Occipital lobe (tissue), 2 donors: ENCODE data around the gene RGS6. TPM values are rescaled to one million over a fixed set of nuclear protein-coding genes. Genes with fewer than 3 reads are reported as not detected.

Experiments used
- DNase-seq: peaks from one replicate; lab custom pipeline; 2025; lab: John Stamatoyannopoulos, UW
- total RNA-seq: library from RNA; depleted of rRNA; stranded (reverse); fragments of >200 nt; gene quantifications from one replicate; pipeline ENCODE4 v1.2.3, GENCODE V29; 2014

RGS6 gene
- total RNA-seq, 1 donor from 2014 or later = 6.9 TPM

DNA sequence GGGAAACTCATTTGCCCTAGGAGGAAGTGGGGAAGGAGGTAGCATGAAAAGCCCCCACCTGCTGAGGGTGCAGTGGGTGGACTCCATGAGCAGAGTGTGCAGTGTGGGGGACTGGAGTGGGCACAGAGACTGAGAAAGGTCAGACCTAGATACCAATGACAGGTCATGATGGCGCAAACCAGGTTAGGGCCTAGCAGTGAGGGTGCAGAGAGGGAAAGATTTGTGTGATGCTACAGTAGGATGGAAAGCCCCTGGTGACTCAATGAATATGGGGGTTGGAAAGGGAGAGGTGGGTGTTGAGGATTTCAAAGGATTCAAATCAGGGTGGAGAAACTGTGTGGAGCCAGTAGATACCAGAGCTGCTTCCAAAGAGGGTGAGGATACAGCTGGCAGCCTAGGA, 642.5 kb downstream of the RGS6 start:
- no peak for DNase-seq

DNA sequence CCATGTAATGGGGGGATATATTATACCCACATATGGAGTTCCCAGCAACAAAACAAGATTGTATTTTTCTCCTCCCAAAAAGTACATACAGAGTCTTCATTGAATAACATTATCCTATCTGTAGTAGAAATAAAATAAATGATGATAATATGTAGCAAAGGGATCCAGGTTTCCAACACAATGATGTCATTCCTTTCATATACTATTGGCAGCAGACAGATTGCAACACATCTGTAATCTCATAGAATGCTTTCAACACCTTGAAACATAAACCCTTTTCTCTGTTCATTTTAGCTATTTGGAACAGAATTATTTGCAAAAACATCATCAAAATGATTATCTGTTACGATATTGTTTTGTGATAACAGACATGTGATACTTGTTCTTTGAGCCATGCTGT, 644.0 kb downstream of the RGS6 start:
- DNase-seq = no peak

DNA sequence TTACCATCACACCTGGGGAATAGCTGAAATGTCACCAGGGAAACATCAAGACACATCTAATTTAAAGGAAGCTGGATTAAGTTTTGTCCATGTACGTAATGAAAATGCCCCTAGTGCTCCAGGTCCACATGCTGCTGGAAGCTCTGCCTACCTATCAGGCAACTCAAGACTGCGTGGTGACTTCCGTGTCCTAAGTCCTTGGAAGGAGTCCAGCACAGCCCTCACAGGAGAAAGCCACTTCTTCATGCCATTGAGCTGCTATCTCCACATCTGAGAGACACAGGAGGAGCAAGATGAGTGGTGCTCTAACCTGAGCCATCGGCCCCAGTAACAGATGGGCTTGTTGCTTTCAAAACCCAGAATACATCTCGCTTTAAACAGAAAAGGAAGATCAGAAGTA, 645.3 kb downstream of the RGS6 start:
- no peak for DNase-seq

DNA sequence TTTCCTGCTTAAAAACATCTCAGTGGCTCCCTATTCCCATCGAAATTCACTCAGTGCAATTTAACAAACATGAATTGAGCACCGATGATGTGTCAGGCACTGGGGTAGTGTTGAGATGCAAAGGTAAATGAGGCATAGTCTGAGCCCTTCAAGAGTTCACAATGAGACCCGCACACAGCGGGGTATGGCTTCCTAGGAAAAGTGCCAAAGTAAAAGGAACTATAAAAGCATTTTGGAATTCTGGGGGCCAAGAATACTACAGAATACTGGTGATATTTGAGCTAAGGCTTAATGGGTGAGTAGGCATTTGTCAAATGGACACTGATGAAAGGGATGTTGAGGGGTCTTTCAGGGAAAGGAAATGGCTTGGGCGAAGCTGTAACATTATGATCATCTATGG, 646.3 kb downstream of the RGS6 start:
- no peak for DNase-seq

DNA sequence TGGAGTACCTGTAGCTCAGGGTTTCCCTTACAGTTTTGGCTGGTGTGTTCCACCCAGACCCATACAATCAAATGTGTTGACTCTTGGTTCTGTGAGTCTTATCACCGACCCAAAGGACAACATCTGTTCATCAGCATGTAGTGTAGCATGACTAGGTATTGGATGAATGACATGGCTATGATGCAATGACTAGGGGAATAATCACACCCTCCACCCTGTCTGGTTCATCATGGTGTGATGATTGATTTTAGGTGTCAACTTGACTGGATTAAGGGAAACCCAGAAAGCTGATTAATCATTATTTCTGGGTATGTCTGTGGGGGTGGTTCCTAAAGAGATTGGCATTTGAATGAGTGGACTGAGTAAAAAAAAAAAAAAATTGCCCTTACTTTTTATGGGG, 650.4 kb downstream of the RGS6 start:
- DNase-seq = no peak

DNA sequence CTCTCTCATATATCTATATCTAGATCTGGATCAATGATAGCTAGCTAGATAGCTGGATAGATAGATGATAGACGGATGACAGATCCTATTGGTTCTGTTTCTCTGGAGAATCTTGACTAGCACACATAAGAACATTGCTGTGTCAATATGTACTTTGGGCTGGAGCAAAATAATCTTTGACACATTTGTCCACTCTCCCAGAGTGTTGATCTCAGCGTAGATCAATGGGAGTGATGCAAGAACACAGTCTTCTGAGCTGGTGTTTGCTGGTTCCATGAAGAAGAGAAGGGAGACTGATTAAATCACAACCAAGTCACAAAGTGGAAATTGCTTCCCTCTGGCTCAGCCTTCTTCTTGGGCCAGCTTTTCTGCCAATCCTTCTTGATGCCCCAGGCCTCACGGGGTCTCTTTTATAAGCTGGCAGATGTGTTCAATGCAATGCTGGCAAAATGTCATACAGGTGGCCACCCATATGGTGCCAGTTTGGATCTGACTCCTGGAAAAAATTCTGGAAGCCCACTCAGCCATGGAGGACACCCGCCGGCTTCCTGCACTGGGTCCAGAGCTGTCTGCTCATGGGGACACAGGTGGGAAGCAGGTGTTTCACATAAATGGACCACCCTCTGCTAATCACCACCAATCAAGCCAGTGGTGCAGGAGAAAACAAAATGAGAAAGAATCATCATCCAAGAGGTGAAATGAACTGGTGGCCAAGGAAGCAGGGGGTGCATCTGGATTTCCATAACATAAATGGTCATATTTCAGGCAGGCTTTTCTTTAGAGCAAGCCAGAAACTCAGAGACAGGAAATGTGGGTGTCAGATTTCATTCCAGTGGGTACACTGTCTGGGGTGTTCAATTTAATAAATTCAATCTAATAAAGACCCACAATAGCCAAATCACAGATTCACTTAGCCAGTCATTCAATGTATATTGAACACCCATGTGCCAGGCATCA, 651.4 kb downstream of the RGS6 start:
- DNase-seq = no peak

DNA sequence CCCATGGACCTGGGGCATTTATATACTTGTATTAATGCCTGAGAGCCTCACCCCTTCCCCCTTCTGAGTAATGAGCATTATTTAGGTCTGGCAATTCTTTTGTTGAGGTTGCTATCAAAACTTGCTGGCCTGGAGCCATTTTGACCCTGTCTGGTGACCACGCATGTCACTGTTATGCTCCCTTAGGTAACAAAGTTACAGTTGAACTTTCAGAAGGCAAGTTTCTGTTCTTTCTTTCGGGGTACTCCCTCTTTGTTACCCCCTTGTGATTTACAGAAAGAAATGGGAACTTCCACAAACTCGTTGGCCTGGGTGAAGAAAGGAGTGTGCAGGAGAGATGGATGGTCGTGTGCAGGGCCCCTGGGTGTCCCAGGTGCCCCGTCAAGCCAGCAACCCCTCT, 656.3 kb downstream of the RGS6 start:
- no peak for DNase-seq

DNA sequence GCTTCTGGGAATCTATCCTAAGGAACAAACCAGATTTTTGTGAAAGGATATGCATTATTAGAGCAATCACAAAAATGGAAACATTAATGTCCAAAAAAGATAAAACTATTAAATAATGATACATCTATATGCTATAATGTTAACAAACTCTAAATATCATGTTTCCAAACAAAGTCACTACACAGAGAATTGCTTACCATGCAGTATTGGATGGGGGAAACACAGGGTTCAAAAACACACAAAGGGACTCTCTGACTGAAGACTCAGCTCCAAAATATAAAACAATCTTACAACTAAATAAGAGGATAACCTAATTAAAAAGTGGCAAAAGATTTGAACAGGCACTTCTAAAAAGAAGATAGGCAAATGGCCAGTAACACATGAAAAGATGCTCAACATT, 657.4 kb downstream of the RGS6 start:
- DNase-seq = no peak

DNA sequence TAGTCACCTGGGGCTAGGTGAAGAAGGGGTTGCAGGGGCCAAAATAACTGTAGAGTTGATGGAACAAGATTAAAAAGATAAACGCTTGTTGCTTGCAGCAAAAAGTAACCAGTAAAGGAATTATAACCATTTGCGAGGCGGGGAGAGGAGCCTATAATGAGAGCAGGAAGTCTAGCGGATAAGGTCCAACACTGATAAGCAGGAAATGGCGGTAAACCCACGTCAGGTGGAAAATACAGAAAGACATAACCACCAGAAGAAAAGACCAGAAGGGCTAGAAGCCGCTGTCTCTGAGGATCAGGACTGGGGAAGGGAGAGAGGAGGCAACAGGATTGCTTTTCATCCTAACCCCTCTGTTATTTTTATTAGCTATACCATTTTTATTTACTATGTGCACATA, 658.3 kb downstream of the RGS6 start:
- no peak for DNase-seq

DNA sequence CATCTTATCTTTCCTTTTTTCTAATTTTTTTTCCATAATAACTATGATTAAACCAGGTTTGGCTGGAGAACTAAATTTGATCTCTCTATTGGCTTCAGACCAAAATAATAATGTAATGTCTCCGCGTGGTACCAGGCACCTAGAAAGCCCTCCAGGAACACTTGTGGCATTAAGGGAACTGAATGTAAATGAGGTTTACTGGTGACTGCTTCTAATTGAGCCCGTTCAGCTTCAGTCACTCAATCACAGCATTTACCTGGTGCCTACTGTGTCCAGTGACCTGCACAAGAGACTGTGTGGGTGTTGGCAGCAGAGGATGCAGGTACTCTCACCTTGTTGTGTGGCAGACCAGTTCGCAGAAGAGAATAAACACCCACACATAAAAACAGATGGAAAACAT, 659.2 kb downstream of the RGS6 start:
- no peak for DNase-seq

DNA sequence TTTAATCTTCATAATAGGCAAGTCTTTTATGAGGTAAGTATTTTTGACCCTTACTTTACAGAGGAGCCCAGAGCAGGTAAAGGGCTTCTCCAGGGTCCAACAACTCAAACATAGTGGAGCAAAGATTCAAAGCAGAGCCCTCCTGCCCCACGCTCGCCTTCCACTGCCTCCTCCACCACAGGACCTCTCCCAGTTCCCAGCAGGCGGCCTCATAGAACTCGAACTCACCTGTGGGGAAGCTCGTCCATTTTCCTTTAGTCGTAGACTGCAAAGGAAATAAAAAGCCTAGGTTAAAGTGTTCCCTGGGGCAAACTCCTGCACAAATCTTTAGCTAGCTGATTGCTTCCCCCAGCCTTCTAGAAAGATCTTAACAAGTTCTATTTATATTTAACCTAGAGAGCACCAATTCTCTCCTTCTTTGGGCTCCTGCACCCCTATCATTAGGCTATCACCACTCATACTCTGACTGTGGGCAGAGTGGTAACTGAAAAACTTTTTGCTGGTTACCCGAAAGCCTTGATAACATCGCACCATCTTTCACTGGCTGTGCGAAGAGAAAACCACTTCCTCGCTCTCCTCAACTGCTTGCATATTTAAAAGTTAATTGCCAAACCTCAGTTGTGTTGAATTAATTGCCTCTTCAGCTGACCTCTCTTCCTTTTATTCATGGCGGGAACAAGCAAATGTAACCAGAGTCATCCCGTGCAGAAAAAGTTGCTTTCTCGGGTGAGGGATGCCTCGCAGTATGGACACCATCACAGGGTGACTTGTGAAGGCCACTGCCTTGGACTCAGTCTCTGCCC, 662.1 kb downstream of the RGS6 start:
- no peak for DNase-seq

DNA sequence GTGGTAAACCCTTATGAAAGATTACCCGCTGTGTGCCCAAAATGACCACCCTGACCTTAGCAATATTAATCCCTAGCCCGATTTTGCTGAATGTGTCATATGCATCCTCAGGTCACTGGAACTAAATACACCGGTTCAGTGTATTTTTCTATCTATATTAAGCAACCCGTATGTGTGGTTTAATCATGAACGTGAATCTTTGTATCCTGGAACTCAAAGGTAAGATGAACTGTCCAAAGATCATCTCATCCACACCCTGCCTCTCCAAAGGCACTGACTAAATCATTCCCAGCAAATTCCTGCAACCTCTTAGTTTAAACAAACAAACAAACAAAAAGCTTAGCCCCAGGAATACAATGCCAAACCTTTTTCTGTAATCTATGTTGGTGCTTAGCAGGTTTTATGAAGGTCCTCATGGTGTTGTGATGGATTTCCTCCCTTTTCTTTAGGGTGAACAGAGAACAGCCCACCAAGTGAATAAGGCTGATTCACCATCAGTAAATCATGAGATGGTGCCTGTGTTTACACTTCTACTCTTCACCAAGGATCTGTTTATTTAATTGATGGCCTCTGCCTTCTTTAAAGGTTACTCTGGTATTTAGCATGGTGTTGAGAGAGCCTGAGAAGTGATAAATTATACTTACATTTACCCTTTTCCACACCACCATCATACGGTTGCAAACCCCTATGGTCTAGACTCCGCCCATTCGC, 663.1 kb downstream of the RGS6 start:
- DNase-seq = no peak

DNA sequence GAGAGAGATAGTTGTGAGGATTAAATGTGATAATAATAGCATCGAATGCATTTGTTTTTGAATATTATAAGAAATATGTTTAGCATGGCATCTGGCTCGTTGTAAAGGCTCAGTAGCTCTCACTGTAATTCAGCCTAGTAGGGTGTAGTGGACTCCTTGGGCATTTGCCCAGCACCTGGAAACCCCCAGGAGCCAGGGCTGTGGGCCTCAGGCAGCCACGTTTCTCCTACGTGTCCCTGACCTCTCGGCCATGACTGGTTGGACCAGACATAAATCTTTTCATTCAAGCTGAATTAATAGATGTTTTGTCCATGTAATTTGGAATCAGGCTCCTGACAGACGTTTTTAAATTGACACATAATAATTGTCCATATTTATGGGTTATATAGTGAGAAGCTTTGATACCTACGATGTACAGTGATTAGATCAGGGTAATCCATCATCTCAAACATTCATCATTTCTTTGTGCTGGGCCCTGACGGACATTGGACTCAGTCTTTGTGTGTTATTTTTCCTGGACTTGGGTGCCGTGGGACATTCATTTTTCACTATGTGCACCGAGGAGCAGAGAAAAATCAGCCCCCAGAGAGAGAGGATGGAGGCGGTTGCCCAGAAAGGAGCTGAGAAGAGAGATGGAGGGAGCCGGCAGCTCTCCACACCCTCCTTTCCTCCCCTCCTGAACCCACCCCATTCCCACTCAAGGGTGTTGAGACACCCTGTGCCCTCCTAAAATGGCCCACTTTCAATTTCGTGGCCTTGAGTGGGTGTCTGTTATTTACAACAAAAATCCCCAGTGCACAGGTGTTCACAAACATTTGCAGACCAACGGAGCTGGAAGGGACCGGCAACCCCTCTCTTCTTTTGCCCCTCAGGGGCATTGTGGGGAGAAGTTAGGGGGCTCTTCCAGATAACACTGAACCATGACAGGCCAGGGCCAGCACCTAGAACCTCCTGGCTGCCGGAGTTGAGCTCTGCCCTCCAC, 665.3 kb downstream of the RGS6 start:
- no peak for DNase-seq

DNA sequence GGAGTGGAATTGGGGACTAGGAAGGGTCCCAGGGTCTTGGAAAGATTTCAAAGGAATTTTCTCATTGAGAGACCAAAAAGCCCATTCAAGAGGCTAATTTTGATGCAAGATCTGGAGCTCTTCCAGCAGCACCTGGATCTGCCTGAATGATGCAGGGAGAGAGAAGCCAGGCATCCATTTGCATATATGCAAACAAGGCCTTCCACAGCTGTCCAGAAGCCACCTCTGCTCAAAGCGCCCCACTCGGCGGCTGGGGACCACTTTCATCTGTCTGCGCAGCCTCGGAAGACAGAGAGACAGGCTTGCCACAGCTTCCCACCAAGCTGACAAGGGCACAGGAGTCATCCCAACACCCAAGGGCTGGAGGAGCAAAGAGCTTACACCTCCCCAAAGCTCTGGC, 666.1 kb downstream of the RGS6 start:
- no peak for DNase-seq

DNA sequence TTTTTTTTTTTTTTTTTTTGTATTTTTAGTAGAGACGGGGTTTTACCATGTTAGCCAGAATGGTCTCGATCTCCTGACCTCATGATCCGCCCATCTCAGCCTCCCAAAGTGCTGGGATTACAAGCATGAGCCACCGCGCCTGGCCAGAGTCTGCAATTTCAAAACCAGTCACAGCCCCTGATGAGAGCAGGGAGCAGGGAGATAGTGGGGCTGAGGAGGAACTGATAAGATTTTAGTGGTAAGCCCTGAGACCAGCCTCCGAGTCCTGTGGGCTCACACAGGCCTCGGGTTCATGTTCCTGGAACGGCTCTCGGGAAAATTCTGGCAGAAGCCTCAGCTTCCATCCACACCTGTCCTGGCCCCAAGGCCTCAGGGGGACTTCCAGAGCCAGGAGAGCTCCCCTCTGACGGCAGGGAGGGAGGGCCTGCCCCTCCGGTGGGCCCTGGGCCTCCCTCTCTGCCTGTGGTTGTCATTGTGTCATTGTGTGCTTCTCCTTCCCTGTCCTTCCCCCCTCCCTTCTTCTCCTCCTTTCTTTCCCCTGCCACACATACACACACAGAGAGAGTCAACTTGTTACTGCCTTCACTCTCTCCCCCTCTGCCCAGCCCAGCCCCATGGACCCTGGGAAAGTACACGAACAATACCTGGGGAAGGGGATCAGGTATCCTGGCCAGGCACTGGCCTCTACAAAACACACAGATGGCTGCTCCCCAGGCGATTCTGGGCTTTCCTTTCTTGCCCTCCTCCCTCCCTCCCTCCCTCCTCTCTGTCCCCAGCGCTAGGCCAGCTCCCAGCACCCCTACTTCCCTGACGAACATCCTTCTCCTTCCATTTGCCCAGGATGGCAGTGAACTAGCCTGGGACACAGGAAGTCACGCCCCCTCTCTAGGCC, 667.6 kb downstream of the RGS6 start:
- DNase-seq = no peak

DNA sequence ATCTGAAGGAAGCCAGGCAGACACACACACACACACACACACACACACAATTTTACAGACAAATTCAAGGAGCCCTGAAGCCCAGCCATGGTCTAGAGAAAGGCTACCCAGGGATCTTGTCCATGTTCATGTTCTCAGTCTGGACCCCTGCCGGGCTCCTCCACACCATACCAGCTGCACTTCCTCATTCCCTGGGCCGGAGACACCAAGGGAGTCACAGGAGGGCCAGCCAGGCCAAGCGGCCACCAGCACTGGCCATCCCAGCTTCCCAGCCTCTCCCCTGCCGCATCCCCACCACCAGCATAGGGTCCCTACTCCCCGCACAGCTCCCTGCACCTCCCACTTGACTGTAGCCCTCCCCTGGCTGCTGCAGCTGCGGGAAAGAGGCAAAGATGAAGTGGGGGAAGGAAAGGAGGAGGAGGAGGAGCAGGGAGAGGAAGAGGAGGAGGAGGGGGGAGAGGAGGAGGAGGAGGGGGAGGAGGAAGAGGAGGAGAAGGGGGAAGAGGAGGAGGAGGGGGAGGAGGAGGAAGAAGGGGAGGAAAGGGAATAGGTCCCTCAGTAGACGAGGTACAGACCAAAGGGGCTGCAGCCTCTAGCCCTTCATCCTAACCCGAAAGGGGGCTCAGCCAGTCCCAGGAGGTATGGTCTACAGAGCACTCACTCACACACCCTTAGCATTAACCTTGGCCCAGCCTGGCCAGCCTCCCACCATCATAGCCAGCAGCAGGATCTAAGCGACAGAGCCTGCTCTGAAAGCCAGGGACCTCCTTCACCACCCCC, 668.5 kb downstream of the RGS6 start:
- no peak for DNase-seq

DNA sequence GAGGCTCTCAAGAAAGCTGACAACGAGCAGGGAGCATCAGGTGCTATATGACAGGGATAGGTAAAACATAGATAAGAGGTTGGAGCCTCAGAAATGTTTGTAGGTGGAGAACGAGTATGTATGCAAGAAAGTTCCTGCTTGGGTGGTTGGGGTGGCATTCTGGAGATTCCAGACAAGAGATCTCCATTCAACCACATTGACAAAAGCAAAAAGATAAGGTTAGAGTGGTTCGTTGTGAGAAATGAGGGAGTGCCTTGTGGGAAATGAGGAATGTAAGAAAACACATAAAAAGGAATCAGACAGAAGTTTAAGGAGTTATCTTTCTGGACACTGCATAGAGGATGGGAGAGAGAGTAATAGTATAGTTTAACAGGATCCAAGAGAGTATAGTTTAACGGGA, 671.4 kb downstream of the RGS6 start:
- no peak for DNase-seq

DNA sequence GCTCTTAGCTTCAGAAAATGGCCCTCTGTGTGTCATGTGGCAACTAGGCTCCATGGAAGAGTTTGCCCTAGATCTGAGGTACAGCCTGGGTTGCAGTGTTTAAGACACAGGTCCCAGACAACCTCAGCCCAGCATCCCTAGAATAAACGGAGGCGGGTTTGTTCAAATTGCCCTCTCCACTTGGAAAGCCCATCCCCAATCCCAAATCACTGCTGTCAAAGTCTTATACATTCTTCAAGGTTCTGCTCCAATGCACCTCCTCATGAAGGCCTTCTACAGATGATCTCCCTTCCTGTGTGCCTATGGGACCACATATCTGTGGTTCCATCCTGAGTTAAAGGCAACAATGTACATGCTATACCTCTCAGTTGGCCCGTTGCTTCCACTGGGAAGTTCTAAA, 671.9 kb downstream of the RGS6 start:
- DNase-seq = no peak
